HG02981 (cell line): ENCODE measurements around the gene SIPA1L2.

Experiments
- ATAC-seq: cut with Tn5 transposase; IDR thresholded peaks from one replicate; pipeline ENCODE4 v1.9.1; 2021; ENCODE audit warnings: mild to moderate bottlenecking, moderate library complexity; ENCODE audit not compliant: unreplicated experiment

SIPA1L2 gene, protein sequence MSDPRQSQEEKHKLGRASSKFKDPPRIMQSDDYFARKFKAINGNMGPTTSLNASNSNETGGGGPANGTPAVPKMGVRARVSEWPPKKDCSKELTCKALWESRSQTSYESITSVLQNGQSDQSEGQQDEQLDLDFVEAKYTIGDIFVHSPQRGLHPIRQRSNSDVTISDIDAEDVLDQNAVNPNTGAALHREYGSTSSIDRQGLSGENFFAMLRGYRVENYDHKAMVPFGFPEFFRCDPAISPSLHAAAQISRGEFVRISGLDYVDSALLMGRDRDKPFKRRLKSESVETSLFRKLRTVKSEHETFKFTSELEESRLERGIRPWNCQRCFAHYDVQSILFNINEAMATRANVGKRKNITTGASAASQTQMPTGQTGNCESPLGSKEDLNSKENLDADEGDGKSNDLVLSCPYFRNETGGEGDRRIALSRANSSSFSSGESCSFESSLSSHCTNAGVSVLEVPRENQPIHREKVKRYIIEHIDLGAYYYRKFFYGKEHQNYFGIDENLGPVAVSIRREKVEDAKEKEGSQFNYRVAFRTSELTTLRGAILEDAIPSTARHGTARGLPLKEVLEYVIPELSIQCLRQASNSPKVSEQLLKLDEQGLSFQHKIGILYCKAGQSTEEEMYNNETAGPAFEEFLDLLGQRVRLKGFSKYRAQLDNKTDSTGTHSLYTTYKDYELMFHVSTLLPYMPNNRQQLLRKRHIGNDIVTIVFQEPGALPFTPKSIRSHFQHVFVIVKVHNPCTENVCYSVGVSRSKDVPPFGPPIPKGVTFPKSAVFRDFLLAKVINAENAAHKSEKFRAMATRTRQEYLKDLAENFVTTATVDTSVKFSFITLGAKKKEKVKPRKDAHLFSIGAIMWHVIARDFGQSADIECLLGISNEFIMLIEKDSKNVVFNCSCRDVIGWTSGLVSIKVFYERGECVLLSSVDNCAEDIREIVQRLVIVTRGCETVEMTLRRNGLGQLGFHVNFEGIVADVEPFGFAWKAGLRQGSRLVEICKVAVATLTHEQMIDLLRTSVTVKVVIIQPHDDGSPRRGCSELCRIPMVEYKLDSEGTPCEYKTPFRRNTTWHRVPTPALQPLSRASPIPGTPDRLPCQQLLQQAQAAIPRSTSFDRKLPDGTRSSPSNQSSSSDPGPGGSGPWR (N-terminal part only)

DNA sequence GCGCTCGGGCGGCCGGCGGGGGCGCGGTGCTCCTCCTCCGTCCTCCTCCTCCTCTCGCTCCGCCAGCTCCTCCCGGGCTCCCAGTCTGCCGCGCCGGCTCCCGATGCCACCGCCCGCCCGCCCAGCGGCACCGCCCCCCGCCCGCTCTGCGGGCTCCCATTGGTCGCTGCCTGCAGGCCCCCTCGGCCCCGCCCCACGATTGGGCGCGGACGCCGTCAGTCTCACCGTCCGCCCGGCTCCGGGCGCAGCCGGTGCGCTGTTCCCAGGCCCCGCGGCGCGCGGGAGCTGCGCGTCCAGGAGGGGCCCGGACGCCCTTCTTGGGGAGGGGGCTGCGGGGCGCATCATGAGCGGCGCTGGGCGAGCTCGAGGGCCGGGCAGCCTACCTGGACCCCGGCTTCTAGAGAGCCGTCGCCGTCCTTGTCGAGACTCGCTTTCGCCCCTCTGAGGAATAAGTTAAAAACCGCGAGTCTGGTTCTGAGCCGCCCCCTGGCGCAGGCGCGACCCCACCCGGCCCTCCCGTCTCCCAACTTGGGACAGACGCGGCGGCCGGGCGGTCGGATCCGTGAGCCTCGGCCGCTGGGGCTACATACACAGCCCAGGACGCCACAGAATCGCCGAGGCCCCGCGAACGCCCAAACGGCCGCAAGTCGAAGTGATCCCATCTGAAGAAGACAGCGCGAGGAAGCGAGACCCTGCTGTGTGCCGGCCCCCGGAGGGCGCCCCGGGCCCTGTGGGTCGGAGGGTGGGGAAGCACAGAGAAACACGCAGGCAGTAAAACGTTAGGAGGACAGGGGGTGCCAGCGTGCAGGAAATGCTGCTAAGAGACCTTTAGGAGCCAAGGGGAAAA lies at the start of gene SIPA1L2:
Gene SIPA1L2 (minus strand): TSS at position 87 of the 847 bp plus-strand sequence. CDS start 114,794 bp downstream, outside the sequence.
- peak; percentile 97 for ATAC-seq

DNA sequence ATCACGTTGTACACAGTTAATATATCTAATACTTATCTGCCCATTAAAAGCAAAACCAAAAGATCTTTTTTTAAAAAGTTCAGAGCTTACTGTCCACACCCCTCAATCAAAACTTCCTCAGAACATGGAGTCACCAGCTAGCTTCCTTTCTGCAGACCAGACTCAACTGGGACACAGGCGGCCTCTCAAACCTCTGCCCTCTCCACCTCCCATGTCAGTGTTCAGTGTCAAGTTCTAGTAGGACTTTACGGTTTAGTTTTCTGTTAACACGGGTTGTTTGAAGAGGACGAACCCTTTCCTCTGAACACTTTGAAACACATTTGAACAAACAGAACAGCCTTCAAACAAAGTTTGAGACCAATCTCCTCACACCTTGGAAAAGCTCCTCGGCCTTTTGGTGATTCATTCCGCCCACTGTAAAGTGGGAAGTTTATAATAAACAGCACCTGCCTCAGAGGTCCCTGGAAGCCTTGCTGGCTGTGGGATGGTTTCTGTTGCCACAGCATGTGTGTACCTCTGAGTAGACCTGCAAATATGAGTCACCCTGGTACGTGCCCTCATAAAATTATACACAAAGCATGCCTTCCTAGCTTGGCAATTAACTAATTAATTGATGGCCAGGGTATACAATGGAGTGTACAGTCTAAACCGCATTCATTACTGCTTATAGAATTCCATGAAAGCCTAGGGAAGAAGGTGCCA lies 48.4 kb upstream of the SIPA1L2 start:
- ATAC-seq, result no peak

DNA sequence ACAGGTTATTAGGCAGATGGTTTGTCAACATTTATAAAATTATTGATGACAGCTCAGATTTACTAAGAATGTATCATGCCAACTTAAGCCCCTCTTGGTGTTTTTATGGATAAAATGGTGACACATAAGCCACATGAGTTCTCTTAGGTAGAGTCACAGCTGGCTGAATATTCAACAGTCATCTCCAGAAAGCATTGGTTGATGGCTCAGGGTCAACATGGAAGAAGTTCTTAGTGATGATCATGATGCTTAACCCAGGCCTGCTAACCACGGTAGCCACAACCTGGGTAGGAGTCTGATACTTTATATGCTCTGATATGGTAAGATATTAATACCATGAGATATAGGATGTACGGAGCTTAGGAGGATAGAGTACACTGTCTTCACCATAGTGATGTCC lies 46.4 kb upstream of the SIPA1L2 start:
- ATAC-seq, result no peak

DNA sequence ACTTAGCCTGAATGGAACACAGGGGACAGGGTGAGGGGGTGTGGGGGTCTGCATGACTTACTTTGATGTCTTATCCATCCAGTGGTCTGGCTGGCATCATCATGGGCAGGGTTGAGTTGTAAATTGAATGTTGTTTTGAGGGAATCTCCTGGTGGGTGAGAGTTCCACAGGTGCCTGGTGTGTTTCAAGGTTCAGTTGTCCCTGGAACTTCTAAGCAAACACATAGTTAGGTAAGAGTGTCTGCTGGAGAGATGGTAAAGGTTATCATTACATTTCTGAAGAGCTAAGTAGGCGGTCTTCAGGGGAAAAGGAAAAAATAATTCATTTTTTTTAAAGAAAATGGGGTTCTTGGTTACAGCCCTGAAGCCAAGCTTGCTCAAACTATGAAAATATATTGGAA lies 46.0 kb upstream of the SIPA1L2 start:
- no peak for ATAC-seq

DNA sequence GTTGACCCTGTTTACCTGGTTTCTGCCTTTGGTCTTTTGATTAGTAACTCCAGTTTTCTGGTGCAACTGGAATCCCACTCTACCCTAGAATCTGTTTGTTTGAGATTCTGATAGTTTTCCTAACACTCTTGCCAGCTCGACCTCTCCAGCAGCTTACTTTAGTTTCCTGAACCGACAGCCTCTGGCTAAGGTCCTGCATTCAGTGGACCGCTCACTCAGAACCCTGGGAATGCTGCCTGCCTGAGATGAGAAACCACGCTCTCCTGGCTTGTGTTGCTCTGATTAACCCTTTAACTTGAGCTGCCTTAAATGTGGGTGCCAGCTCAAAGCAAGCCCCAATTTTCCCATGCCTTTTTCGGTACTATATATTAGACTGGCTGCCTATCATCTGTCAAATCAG lies 45.3 kb upstream of the SIPA1L2 start:
- ATAC-seq, result no peak

DNA sequence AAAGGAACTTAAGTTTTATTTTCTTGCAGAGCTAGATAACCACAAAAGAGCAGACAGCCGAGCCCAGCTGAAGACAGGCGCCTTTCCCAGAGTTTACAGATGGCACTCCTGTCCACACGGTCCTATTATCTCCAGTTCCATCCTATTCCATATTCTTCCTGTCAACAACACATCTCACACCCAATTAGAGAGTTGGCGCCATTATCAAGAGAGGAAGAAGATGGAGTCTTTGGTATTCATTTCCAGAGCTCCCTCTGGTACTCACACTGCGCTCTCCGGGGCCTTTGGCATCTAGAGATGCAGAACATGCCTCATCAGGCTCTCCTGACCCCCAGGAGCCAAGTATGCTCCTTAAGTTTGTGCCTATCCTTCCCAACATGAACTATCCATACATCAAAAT lies 43.3 kb upstream of the SIPA1L2 start:
- ATAC-seq, result no peak

DNA sequence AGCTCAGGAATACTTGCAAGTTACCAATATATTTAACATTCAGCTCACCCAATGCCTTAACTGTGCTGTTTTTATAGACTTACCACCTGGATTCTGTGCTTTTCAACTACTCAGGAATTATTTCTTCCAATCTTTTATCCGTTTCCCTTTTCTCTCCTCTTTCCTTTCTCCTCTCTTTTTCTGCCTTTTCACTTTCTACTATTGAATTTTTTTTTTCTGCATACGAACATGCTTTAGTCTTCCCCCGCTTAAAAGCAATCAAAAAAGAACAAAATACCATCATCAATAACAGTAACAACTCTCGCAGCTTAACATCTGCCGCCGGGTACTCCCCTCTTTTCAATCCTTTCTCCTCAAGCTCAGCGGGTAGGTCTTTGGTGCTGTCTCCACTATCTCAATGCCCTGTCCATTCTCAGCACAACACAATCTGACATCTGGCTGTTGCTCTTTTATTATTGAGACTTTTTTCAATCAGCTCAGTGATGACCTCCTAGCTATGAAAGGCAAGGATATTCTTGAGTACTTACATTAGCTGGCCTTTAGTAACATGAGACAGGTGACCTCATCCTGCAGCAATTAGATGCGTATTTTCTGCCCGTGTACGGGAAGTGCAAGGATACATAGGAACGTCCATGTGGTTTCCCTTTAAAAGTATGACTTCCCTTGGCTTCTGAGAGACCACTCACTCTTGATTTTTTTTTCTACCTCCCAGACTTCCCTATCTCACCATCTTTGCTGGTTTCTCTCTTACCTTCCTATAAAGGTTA lies 40.2 kb upstream of the SIPA1L2 start:
- ATAC-seq, result no peak

DNA sequence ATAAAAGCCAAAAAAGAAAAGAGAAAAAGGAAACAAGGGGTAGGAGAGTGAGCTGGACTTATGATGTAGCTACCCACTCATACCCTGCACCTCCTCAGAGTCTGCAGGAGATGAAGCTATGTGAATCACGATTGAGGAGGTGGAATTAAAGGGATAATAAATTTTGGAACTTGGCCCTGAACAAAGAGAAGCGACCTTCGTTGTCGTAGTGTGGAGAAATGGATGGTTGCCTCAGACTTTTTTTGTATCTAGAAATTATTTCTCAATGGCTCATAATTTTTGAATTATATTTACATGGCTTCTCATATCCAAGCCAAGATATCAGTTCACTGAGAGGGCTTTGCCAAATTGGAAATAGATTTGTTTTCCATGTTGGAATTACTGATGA lies 37.8 kb upstream of the SIPA1L2 start:
- ATAC-seq, result no peak

DNA sequence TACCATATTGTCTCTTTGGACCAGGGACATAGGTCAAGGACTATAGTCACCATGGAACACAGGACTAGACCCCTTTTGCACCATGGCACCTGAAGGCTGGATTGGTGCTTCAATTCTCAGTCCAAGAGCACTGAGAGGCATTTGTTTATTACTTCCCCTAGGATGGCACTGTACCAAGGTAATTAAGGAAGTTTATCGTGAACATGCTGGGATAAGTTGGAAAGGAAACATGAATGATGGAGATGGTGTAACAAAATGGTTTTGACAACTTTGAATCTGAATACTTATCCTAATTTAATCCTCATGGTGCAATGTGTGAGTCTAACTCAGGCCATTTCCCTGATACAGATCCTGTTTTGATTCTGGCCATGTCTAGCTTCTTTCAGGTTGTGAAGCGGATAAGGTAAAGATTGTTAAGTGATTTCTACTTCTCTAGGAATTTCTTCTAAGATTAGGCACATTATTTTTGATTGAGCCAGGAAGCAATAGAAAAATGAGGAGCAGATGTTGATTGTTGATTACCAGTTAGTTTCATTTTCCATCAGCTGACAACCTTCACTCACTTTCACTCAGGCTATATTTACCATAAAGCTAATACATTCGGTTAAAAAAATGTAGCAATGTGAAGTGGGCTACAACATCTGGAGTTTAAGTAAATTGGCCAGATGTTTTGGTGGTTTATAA lies 37.3 kb upstream of the SIPA1L2 start:
- no peak for ATAC-seq

DNA sequence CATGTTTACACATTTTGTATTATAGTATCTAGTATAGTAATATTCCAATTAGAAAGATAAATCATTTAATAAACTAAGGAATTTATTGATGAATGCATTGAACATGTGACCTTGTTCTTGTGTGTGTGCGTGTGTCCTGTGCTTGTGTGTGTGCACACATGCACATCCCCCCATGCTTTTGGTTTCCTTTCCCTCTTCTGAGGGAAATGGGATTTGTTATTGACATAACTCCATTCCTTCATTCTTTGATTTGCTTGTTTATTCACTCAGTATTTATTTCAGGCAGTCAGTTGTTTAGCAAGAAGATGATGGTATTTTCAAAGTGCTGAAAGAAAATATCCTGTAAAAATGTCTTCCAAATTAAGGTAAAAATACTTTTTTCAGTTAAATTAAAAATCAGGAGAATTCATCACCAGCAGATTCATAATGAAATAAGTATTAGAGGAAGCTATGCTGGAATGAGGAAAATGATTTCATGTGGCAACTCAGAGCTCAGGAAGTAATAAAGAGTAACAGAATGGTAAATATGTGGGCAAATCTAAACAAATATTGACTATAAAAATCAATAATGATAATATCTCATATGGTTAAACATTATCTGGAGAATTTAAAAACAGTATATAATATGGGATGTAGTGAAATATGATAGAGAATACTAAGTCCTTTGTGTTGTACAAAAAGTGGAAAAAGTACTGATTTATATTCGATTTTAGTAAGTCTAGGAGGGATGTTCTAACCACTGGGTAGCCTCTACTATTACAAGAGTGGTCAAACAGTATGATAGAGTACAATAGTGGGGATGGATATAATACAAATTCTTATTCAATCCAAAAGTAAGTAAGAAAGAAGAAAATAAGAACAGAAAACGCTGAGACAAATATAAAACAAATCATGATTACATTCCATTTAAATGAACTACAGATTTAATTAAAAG lies 35.2 kb upstream of the SIPA1L2 start:
- ATAC-seq, result no peak

DNA sequence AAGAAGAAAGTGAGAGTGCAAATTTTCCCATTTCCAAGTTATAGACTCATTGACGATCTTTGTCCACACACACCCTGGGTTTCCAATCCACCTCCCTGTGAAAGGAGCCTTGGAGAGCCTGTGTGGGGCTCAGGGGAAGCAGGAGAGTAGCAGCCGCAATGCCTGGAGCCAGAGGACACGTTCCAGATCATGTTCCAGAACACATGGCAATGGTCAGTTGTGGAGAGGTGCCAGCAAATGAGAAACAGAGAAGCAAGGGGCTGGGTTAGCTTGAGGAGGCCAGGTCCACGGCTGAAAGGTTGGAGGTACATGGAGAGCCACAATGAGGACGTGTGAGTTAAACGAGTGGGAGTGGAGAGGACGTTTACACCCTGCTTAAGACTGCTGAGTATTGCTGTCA lies 33.0 kb upstream of the SIPA1L2 start:
- ATAC-seq, result no peak

DNA sequence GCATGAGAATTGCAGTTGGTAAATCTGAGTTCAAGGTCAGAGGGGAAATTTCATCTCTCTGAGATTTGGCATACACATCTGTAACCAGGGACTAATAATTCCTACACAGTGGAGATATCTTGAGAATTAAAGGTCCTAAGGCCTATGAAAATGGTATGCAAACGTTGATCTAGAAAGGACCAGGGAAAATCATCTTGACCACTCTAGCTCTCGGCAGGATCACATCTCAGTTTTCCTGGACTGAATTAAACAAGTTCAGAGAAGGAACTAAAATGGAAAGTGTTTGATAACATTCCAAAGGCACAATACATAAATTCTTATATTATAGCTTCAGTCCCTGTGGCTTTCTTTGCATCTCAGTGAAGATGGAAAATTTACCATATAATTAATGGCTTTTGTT lies 28.5 kb upstream of the SIPA1L2 start:
- ATAC-seq, result no peak

DNA sequence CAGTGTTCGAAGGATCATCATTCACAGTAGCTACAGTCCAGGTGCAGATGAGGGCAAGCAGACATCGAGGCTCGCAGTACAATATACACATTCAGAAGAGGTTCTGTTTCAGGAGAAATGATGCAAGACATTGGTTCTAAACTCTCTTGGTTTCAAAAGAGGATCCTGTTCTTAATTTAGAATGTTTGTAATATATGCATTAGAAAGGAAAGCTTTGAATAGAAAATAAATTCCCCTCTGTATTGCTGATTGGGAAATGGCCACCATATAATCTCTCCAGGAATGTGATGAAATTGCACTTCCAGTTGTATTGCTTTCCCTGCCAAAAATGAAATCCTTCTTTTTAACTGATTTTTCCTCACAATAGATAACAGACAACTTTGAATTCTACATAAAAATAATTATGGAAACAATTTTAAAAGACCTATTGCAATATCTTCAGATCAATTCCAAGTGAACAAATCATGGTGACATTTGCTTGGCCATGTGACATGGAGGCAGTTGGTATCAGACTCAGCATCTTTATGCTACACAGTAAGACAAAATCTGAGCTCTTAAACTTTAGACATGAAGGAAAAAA lies 27.6 kb upstream of the SIPA1L2 start:
- ATAC-seq, result no peak

DNA sequence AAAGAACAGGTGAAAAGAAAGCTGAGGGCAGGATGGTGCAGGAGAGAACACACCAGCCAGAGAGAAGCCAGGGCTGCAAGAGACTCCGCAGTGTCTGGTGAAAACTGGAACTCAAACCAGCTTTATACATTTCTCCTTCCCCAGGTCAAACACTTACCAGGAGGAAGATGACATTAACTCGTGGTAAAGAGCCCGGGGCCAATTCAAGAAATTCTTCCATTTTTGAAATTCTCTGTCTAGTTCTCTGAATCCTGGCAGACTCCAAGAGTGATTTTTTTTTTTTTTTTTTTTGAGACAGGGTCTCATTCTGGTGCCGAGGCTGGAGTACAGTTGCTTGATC lies 25.8 kb upstream of the SIPA1L2 start:
- no peak for ATAC-seq

DNA sequence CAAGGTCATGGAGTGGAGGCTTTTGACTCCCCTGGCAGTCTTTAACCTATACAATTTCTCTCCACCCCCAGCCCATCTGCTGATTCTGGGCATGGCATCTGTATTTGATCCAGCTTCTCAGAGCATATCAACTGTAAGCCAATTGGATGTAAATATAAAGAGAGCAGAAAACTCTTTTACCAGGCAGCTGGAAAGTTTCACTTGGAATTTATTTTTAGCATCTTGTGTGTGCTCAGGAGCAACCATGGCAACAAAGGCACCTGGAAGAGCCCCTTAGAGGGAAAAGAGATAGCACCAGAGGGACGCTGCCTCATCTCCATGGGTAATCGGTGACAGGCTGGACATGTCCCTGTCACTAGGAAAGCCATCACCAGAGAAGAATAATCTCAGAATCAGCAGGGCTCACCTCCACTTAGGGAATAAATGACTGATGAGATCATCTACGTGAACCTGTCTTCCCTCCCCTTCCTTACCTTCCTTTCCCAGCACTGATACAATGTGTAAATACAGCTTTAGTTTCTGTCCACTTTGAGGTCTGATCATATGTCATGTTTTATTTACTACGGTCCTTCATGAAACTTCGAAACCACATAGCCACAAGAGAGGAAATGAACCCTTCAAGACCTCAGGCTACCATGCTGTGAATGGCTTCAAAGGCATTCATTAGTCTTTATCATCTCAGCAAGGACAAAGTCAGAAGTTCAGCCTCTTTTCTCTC lies 25.3 kb upstream of the SIPA1L2 start:
- peak; percentile 96 for ATAC-seq

DNA sequence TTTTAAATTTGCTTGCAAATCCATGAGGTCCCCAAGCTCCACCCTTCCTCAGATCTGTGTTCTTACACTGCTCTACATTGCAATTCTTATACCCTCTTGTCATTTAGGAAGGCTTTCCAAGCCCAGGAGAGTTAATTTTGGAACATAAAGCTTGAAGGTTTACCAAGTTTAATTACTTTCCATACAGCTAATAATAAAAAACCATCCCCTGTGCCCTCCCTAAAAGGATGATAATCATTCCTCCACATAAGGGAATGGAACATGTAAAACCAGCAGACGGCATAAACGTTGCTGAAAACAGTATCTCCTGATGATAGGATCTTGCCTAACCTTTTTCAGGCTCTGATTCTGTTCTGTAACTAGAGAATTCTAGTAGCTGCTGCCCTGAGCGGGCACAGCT lies 23.9 kb upstream of the SIPA1L2 start:
- no peak for ATAC-seq

DNA sequence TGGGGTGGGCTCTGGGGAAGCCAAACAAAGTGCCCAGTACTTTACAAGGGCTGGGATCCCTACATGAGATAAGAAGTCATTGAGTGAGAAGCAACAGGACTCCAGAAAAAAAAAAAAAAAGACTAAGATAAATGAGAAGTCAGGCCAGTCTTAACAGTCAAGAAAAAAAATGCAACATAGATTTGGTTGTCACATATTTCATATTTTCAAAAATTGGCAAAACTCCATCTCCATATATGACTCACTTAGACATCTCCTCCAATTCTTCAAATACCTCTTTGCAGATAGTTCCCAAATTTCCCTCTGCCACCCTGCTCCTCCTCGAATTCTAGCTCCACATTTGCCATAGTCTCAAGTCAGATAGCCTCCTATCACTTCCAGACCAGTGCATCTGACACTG lies 20.9 kb upstream of the SIPA1L2 start:
- ATAC-seq, result no peak
